ENCODE data around the gene ADAP1.
"Not testable (repeated sequence)": the region's sequence is repeated elsewhere in the genome, so short reads cannot be mapped to it uniquely, and the experiment has no call there.

DNA sequence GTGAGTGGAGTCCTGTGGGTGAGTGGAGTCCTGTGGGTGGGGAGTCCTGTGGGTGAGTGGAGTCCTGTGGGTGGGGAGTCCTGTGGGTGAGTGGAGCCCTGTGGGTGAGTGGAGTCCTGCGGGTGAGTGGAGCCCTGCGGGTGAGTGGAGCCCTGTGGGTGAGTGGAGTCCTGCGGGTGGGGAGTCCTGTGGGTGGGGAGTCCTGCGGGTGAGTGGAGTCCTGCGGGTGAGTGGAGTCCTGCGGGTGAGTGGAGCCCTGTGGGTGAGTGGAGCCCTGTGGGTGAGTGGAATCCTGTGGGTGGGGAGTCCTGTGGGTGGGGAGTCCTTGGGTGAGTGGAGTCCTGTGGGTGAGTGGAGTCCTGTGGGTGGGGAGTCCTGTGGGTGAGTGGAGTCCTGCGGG, 48.0 kb upstream of the ADAP1 start:
- TF ChIP-seq, protein P1, sequence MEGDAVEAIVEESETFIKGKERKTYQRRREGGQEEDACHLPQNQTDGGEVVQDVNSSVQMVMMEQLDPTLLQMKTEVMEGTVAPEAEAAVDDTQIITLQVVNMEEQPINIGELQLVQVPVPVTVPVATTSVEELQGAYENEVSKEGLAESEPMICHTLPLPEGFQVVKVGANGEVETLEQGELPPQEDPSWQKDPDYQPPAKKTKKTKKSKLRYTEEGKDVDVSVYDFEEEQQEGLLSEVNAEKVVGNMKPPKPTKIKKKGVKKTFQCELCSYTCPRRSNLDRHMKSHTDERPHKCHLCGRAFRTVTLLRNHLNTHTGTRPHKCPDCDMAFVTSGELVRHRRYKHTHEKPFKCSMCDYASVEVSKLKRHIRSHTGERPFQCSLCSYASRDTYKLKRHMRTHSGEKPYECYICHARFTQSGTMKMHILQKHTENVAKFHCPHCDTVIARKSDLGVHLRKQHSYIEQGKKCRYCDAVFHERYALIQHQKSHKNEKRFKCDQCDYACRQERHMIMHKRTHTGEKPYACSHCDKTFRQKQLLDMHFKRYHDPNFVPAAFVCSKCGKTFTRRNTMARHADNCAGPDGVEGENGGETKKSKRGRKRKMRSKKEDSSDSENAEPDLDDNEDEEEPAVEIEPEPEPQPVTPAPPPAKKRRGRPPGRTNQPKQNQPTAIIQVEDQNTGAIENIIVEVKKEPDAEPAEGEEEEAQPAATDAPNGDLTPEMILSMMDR (IDR thresholded peaks at IDR 0.05; ENCODE audit: insufficient read depth, low read length, poor library complexity, severe bottlenecking), result not testable (repeated sequence)
- not testable (repeated sequence) for TF ChIP-seq EZH2phosphoT487 (conservative IDR thresholded peaks at IDR 0.05; ENCODE audit: low read length)
